Mammary epithelial cell (primary cell): Measurements from ENCODE around the gene SGTA.

Experiments
- CTCF ChIP-seq, 2 donors: IDR thresholded peaks in 1 of 2; conservative IDR thresholded peaks in 1 of 2; 2 replicates each; pipeline ENCODE4 v1.5.1; 2011 to 2012; ENCODE audit warnings: inconsistent platforms in 2 of 2, low read length in 2 of 2, mild to moderate bottlenecking in 2 of 2, control low read depth in 1 of 2, low read depth in 1 of 2; ENCODE audit not compliant: insufficient read depth in 1 of 2; ENCODE audit errors: extremely low read depth in 1 of 2
- EZH2 ChIP-seq: IDR thresholded peaks from 2 replicates; pipeline ENCODE4 v1.6.1; 2012; ENCODE audit warnings: low read length, inconsistent platforms, borderline replicate concordance

- TF ChIP-seq CTCF (conservative IDR thresholded peaks at IDR 0.05 in 1 of 2, IDR thresholded peaks at IDR 0.05 in 1 of 2; ENCODE audit: extremely low read depth in 1 of 2, insufficient read depth in 1 of 2, low read depth in 1 of 2, low read length in 2 of 2) (no peak), EZH2 (no peak)
Observed at GRCh38 chr19:2759965-2760364, 23.1 kb downstream of the SGTA start.
